NCI-H460 (cell line): ENCODE data around the gene CNDP1. TPM values are rescaled to one million over a fixed set of nuclear protein-coding genes. Genes with fewer than 3 reads are reported as not detected.

Source experiments
- DNase-seq: peaks from one replicate; pipeline ENCODE4 v3.0.0-alpha.2; 2016; ENCODE audit warnings: low read depth; ENCODE audit errors: extremely low read depth
- total RNA-seq: library from RNA; depleted of rRNA; stranded (reverse); fragments of >200 nt; shearing (Covaris generic); gene quantifications from 2 replicates; pipeline ENCODE4 v1.2.3, GENCODE V29; 2014; rRNA removed

The CNDP1 gene
- total RNA-seq, 1 experiment from 2014 or later, result not detected

DNA sequence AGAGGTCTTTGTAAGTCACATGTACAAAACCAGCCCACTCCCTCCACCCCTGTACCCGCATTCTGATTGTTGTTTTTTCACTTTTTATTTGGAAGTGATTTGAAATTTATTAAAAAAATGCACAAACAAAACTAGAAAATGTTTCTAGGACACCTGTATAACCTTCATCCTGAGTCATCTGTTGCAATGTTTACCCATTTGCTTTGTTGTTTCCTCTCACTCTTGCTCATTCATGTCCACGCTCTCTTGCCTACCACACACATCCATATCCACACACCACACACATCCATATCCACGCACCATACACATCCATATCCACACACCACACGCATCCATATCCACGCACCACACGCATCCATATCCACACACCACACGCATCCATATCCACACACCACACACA, 82.2 kb downstream of the CNDP1 start:
- no peak for DNase-seq

DNA sequence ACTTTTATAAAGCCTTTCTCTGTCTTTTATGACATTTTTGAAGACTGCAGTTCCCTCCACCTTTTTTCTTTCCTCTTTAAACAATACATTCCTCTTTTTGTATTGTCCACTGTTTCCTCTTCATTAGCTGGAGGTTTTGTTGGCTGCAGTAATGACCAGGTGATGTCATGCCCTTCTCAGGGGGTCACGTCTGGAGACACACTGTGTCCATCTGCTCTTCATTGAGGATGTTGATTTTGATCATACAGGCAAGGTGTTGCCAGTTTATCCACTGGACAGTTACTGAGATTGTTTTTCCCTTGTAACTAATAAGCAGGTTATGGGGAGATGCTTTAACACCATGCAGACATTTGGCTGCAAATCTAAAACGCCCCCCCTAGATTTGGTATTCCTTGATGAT, 83.2 kb downstream of the CNDP1 start:
- DNase-seq, result no peak

- no peak for DNase-seq
Measured at GRCh38 chr18:74622072-74622471, 87.8 kb downstream of the CNDP1 start.

GRCh38 chr18:74623047-74623816, 88.9 kb downstream of the CNDP1 start:
- no peak for DNase-seq

DNA sequence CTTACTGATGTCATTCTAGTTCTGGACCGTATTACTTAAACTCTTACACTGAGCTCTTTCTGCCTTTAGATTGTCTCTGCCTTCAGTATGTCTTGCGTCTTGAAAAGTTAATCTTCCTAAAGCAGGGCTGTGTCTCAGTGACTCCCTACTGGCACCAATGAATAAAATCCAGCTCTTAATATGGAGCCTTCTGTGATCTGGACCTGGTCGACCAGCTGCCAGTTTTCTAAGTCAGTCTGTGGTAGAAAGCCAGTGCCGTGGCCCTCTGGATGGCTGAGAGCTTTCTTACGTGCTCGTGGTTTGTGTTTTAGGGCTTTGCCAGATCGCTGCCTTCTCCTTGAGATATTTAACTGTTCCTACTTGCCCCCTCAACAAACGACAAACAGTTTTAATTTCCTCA, 90.2 kb downstream of the CNDP1 start:
- no peak for DNase-seq

DNA sequence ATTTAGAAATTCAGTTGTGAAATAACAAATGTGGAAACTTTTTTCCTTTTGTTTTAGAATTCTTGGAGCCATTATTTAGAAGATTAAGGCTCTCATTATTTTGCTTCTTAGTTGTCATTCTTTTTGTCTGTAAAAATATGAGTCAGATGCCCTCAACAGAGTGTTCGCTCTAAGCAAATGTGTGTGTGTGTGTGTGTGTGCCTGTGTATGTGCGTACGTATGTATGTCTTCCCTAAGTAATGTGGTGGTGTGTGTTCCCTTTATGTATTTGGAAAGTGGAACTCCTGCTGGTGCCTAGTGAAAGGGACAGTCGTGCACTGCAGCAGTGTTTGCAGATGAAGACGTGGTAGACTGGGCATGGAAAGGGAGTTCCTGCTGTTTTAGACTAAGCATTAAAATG, 90.9 kb downstream of the CNDP1 start:
- no peak for DNase-seq

- no peak for DNase-seq
Measured at GRCh38 chr18:74626049-74626874, 92.0 kb downstream of the CNDP1 start.

DNA sequence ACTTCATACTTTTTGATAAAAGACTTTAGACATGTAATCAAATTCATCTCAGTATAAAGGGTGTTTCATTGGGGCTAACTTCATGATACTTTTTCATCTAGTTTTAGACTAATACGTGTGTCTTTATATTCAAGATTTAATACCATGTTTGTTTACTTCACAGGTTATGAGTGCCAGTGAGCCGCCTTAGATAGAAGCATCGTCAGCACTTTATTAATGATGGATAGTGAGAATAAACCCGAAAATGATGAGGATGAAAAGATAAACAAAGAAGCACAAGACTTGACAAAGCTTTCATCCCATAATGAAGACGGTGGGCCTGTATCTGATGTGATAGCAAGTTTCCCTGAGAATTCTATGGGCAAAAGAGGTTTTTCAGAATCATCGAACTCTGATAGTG, 96.5 kb downstream of the CNDP1 start:
- DNase-seq, result no peak

DNA sequence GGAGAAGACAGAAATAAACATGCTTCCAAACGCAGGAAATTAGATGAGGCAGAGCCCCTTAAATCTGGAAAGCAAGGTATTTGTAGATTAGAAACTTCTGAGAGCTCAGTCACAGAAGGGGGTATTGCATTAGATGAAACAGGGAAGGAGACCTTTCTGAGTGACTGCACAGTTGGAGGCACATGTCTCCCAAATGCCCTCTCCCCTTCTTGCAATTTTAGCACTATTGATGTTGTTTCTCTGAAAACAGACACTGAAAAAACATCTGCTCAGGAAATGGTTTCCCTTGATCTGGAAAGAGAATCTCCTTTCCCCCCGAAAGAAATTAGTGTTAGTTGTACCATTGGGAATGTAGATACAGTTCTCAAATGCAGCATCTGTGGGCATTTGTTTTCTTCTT, 96.9 kb downstream of the CNDP1 start:
- DNase-seq, result no peak

DNA sequence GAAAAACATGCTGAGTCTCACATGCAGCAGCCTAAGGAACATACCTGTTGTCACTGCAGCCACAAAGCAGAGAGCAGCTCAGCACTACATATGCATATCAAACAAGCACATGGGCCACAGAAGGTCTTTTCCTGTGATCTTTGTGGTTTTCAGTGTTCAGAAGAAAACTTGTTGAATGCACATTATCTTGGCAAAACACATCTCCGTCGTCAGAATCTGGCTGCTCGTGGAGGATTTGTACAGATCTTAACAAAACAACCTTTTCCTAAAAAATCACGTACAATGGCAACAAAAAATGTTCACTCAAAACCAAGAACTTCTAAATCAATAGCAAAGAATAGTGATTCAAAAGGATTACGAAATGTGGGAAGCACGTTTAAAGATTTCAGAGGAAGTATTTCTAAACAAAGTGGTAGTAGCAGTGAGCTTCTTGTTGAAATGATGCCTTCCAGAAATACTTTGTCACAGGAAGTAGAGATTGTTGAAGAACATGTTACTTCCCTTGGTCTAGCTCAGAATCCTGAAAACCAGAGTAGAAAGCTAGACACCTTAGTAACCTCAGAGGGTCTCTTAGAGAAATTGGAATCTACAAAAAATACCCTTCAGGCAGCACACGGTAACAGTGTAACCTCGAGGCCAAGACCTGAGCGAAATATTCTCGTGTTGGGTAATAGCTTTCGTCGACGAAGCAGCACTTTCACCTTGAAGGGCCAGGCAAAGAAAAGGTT, 97.5 kb downstream of the CNDP1 start:
- DNase-seq, result no peak

DNA sequence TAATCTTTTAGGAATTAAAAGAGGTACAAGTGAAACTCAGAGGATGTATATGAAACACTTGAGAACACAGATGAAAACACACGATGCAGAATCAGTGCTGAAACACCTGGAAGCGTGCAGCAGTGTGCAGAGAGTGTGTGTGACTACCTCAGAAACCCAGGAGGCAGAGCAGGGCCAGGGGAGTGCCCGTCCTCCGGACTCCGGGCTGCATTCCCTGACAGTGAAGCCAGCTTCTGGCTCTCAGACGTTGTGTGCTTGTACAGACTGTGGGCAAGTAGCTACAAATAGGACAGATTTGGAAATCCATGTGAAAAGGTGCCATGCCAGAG, 98.0 kb downstream of the CNDP1 start:
- no peak for DNase-seq

GRCh38 chr18:74632856-74633255, 98.6 kb downstream of the CNDP1 start:
- DNase-seq, result no peak

DNA sequence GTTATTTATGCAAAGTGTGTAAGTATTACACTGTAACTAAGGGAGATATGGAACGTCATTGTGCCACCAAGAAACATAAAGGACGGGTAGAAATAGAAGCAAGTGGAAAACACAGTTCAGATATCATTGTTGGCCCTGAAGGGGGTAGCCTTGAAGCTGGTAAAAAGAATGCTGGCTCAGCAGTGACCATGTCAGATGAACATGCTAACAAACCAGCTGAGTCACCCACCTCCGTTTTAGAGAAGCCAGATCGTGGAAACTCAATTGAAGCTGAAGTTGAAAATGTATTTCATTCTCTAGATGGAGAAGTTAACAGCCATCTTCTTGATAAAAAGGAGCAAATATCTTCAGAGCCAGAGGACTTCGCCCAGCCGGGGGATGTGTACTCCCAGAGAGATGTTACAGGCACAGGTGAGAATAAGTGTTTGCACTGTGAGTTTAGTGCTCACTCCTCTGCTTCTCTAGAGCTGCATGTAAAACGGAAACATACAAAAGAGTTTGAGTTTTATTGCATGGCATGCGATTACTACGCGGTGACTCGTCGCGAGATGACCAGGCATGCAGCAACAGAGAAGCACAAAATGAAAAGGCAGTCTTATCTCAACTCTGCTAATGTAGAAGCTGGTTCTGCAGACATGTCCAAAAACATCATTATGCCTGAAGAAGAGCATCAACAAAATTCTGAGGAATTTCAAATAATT, 99.5 kb downstream of the CNDP1 start:
- DNase-seq, result no peak

DNA sequence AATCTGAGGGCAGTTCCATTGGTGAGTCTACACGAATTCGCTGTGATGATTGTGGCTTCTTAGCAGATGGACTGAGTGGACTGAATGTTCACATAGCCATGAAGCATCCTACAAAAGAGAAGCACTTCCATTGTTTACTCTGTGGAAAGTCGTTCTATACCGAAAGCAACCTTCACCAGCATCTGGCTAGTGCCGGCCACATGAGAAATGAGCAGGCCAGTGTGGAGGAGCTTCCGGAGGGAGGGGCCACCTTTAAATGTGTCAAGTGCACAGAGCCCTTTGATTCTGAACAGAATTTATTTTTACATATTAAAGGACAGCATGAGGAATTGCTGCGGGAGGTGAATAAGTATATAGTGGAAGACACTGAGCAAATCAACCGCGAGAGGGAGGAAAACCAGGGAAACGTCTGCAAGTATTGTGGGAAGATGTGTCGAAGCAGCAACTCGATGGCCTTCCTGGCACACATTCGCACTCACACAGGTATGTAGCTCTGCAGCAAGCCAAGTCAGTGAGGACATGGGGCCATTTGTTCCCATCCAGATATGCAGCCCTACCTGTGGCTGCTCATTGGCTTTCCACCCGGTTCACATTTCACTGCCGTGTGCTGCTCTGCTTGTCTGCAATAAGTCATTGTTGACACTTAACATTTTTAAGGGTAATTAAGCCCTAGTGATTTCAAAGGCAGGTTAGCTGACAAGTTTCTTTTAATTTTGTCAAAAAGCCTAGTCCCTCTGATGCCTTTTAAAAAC, 101.1 kb downstream of the CNDP1 start:
- DNase-seq, result no peak

Other genes starting within 250 kb of the CNDP1 start
- gene CYB5A, start 242.5 kb upstream of the CNDP1 start, total RNA-seq, result 72.0 and 84.4 TPM in 2 replicates
- not detected in 2 replicates for gene C18orf63, start 218.7 kb upstream of the CNDP1 start, total RNA-seq
- gene DIPK1C, start 77.2 kb upstream of the CNDP1 start, total RNA-seq, result not detected in 2 replicates
- 72.0 and 105 TPM in 2 replicates for gene CNDP2, start 38.1 kb upstream of the CNDP1 start, total RNA-seq
- 4.2 and 5.7 TPM in 2 replicates for gene ZNF407, start 63.4 kb downstream of the CNDP1 start, total RNA-seq